Activated T-helper 1 cell treated with anti-CD3 and anti-CD28 coated beads, Interleukin-2, amount 50 U/mL, for 16 hours (primary cell): ENCODE results near the gene MTMR2.

Source experiments
- DNase-seq, 2 donors: peaks; one replicate each; pipeline ENCODE4 v3.0.0-alpha.2; 2020; ENCODE audit warnings: low read depth in 1 of 2, low spot score in 1 of 2

The MTMR2 gene

DNA sequence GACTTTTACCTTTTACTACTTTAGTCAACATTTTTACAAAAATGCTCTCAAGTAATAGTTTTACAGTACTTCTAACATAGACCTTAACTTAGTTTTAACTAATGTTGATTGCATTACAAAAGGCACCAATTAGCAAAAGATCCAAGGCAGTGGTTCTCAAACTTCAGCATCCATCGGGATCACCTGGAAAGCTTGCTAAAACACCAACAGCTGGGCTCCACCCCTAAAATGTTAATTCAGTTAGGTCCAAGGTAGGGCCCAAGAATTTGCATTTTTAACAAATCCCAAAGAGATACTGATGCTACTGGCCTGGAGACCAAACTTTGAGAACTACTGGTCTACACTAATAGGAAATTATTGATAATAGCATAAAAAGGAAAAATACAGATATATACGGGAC is 5.9 kb downstream of the MTMR2 start:
- DNase-seq = no peak

DNA sequence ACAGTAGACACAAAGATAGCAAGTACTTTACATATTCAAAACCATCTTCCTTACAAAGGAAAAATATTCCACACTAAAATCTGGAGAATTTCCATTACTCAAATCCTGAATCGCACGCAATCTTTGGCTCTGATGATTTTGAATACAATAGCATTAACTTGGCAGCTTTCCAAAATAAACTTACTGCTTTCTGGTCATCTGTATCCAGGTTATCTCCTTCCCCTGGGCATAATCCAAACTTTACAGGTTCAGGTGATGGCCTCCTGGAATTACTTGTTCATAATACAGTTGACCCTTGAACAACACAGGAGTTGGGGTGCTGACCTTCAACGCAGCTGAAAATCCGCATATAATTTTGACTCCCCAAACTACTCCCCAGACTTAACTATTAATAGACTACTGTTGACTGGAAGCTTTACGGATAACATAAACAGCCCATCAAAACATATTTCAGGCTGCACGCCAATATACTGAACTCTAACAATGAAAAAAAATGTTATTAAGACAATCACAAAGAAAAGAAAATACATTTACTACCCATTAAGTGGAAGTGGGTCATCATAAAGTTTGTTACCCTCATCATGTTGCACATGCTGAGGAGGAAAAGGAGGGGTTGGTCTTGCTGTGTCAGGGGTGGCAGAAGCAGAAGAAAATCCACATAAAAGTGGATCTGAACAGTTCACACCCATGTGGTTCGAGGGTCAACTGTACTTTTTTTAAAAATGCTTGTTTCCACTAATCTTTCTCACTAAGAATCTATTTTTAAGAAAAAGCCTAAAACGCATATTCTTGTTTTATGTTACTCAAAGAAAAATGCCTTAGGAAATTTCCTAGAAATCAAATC is 6.5 kb downstream of the MTMR2 start:
- DNase-seq = no peak

DNA sequence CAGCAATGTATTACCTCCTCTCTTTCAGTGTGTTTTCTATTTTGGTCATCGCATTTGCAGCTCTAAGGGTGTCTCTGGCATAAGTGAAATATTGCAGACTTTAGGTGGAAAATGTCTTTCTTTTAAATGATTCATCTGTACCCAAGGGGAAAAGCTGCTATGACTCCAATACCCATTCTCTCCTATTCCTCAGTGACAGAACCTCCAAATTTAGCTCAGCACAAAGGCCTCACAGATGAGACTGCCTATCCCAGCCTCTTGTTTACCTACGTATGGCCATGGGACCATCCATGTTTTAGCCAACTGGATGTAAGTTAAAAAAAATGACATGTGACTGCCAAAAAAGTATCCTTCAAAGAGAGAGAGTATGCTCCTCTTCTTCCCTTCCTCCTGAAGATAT is 7.9 kb downstream of the MTMR2 start:
- no peak for DNase-seq

DNA sequence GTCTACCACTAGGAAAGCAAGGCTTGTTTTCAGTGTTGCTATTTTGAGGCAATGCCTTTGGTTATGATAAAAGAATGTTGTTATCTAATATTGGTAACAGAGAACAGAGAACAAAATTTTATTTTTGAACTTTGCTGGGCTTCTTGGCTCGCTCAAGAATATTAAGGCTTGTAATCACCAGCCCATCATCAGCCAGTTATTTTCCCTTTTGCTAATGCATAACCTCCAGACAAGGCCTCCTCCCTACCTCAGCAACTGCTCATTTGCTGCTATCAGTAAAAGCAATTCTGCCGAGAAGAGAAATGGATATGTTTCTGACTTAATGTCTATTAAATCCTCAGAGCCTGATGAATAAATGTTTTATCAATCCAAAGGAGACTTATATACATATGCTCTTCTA is 8.9 kb downstream of the MTMR2 start:
- no peak for DNase-seq

DNA sequence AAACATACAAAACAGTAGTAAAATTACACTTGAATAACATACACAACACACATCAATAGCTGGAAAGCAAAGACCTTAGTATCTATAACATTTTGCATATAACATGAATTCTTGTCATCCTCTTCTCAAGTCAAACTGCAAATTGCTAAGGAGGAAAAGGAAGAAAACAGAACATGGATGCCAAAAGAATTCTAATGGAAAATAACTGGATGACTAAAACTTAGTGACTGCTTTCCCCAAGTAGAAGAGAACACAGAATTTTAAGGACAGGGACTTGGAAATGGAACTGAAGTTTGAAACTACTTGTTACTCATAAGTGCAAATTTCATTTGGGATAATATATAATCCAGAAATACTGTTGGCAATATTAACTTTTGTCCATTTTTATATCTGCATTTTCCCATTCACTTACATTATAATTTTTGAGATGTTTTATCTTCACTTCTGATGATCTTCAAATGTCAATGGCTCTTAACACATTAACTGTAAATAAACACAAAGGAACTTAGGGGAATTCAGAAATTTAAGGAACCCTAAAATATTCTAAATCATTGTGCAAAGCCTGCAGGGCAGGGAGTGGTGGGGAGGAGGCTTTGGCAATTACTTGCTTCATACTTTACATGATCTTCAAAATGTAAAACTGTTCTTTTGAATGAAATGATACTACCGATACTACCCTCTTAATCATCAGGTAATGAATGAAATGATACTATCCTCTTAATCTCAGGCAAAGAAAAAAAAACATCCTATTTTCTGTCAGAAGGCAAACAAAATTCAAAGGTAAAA is 9.9 kb downstream of the MTMR2 start:
- no peak for DNase-seq

DNA sequence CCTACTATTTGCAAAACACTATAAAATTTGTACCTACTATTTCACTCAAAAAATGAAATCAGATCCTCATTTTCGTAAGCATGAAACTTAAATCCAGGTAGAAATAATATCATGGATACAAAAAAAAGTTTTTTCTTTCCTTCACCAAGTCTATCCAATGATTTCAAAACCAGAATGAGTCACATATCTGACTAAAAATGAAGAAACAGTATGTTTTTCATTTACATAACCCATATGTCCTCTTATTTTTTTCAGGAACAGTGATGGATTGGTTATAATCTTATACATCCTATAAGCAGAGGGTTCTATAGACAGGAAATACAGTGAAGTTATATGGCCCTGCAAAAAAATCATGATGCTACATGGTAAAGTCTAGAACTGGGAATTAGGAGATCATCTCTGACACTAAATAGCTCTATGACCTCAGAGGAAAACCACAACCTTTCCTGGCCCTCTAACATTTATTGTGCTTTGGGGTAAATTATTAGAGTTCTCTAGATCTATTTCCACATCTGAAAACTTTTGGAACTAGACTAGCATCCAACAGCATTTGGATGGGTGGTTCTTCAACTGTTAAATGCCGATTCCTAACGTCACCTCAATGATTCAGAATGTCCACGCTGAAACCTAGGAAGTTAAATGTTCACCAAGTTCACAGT is 10.9 kb downstream of the MTMR2 start:
- no peak for DNase-seq

DNA sequence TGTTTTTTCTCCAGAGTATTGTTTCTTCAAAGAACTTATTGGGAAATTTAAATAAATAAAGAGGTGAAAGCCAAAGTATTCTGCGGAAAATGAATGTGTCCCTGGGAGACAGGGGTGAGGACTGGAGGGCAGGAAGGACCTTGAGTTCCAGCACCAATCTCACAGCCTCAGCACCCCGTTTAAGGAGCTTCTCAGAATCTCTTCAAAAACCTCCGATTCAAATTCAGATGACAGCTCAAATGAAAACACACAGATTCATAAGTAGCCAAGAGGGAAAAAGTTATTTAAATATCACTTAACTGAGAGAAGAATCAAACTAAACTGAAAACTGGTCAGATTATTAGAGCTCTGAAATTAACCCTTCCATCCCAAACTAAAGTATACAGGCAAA is 12.5 kb downstream of the MTMR2 start:
- DNase-seq = no peak

DNA sequence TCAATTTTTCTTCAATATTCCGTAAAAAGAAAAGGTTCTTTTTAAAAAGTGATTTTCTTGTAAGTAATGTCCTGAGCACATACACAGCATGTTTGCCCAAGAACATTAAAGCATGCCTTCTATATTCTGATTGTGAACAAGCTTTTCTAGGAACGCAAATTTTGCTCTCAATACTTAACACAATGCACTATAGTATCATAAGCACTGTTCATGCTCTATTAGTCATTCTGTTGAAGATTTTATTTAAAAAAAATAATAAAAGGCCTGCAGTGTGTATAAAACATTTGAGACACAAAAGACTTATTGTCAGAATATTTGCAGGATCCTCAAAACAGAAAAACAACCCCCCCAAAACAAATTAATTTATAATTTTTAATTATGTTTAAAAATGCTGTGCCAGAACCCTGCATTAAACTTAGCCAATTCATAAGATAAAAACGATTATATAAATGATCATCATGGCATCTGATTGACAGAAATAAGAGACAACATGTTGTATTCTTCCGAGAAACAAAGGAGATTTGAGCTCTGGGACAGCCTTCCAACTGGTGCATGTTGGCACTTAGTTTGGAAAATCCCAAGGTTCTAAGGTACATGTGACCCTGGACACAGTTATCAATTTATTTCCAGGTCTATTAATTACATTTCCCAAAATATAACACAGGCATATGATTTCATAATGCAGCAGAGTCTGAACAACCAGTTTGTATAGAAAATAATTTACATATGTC is 13.1 kb downstream of the MTMR2 start:
- DNase-seq = no peak

DNA sequence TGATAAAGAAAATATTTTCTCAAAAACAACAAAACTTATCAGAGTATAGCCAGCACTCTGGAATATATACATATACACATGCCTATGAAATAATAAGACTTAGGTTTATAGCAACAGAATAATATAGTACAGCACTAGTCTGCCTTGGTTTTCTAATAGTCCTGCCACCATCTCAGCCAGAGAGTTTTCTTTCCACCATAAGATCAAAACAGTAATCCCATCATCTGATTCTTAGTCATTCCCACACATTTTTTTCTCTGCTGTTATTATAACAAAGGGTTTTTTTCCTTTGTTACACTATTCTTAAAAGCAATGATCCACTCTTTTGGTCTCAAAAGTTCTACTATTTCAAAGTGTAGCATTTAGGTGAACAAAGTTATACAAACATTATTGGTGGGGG is 15.1 kb downstream of the MTMR2 start:
- no peak for DNase-seq

DNA sequence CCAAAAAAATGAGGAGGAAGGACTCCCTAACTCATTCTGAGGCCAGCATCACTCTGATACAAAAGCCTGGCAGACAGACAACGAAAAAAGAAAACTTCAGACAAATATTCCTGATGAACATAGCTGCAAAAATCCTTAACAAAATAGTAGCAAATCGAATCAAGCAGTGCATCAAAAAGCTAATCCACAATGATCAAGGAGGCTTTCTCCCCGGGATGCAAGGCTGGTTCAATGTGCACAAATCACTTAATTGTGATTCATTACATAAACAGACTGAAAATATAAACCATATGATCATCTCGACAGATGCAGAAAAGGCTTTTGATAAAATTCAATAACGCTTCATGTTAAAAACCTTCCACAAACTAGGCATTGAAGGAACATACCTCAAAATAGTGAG is 16.4 kb downstream of the MTMR2 start:
- DNase-seq = no peak

DNA sequence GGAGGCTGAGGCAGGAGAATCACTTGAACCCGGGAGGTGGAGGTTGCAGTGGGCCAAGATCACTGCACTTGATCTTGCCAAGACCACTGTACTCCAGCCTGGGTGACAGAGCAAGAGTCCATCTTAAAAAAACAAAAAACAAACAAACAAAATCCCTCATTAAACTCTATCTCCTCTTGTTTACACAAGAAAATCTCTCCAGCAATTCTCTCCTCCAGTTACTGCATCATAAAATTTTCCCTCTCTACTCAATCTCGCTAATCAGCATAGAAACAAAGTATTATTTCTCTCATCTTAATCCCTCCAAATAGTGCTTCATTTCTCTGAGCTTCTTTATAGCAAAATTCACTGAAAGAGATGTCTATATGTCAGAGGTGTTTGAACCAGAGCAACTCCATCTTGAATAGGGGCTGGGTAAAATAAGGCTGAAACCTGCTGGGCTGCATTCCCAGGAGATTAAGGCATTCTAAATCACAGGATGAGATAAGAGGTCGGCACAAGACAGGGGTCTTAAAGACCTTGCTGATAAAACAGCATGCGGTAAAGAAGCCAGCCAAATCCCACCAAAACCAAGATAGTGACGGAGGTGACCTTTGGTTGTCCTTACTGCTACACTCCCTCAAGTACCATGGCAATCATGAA is 19.8 kb downstream of the MTMR2 start:
- DNase-seq = no peak

DNA sequence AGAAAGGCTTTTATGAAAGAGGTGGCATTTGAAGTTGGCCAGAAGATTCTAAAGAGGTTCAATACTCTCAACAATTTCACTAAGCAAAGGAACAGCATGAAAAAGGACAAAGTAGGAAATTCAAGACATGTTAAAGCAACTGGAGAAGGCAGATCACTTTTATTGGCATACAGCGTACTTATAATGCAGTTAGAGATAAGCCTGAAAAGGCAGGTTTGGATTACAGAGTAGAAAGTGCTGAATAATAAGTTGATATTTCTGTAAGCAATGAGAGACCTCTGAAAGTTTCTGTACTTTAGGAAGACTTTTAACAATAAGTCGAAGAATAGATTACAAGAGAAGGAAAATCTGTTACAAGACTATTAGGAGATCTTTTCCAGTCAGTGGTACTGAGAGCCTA is 25.1 kb downstream of the MTMR2 start:
- DNase-seq = no peak

DNA sequence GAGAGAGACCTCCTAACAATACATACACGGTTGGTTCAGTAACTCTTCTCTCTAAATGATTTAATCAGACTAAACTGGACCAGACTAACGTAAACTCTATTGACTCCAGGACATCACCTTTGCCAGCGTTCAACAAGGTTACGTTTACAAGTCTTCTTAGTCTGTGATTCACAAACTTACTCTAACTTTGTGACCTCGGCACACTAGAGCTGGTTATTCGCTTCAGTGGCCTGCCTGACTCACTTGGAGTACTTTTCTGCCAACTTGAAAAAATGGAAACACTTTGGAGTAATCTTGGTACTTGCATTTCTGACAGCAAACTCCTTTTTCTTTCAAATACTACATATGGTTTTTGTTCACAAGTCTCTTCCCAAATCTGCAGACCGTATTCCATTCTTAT is 26.2 kb downstream of the MTMR2 start:
- no peak for DNase-seq

DNA sequence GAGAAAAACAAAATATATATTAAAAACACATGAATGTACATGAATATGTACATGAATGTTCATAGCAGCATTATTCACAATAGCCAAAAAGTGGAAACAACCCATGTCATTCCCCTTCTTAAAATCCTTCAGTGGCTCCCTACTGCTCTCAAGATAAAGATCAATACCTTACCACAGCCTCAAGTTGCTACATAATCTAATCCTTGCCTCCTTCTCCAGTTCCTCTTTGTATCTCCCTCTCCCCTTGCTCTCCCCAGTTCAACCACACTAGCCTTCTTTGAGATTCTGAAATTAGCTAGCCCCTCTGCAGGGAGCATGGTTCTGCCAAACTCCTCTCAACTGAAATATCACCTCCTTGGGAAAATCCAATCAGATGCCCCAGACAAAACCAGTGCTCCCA is 28.1 kb downstream of the MTMR2 start:
- no peak for DNase-seq

DNA sequence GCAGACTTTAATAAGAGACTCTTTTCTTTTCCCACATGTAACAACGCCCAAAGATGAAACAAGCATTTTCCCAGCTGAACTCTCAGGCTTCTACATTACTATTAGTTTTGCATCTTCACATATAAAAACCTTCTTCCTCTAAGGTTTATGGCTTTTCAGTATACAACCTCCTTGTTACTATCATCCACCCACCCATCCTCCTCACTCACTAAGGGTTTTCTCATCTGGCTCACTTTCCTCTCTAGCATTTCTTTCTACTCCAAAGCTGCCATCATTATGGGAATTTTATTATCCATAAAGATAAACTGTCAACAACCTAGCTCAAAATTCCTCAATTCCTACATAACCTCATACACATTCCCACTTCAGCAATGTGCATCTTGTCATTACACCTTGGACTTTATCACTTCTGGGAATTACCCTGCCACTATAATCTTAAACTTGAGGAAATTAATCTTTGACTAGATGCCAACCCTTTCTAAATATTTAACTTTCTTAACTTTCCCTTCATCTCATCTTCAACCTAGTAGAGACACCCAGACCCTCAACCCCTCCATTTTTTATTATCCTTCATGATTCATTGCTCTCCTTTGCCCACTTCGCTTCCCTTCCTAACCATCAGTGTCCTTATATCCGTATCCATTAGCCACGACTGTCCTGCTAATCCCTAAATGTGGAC is 30.9 kb downstream of the MTMR2 start:
- no peak for DNase-seq

DNA sequence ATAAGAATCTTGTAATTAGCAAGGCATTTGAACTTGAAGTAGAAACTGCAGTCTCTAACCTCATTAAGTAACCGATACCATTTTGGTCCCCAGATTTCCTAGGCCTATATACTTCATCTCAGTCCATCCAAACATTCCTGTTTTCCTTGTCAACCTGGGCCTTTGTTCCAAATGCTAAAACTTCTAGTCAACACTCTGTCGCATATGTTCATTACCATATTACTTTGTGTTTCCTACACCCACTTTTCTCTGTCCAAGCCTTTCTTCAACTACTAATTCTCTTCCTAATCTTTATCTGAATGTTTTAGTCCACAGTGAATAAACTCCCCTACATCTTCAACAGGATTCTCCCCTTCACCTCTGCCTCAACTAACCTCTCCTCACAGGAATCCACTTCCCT is 31.4 kb downstream of the MTMR2 start:
- DNase-seq = no peak

DNA sequence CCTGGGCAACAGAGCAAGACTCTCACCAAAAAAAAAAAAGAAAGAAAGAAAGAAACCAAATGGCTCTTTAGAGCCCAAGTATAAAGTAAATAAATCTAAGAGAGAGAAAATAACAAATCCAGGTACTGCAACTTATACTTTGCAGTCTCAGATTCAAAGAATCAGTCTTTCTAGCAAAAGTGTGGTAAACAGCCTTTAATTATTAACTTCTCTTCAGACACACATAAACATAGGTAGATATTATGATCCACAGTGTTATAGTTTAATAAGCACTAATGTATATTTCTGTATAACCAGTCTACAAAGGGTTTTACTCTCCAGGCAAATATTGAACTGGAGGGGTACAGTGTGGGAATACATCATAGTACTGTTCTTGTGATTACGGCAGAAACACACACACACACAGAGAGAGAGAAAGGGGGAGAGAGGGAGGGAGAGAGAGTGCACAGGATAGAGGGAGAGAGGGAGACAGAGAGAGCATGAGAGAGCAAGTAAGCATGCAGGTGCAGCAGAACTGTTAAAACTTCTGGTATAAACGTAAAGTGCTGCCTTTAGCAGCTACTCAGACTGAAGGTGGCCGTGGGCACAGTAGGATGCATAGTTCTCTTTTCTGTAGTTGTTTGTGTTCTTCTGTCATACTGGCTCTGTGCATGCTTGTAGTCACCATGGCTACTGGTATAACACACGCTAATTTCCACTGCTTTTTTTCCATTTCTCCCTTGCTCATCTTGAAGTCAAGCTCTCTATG is 32.3 kb downstream of the MTMR2 start:
- DNase-seq = no peak

DNA sequence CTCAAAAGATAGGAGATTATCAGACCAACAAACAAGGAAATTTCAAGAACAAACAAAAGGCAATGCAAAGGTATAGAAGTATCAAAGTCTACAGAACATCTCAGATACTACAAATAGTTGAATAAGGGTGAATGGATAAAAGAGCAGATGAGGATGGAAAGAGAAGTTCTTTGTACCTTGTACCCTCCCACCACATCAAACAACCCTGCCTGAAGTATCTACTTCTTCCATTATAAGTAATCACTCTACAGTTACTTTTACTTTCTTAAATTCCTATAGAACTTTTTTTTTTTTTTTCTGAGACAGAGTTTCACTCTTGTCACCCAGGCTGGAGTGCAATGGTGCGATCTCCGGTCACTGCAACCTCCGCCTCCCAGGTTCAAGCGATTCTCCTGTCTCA is 35.1 kb downstream of the MTMR2 start:
- DNase-seq = no peak

DNA sequence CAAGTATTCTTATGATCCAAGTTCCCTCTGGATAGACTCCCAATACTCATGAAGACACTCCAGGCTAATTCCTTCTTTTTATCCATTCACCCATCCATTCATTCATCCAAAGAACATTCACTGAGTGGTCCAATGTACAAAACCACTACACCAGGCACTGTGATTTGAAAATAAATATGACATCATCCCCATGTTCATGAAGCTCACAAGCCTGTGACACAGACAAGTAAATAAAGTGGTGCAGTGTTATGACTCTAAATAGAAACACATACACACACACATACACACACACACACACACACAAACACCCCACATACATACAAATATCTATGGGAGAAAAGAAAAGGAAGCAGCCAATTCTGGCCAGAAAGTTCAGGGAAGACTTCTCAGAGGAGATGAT is 35.5 kb downstream of the MTMR2 start:
- no peak for DNase-seq

DNA sequence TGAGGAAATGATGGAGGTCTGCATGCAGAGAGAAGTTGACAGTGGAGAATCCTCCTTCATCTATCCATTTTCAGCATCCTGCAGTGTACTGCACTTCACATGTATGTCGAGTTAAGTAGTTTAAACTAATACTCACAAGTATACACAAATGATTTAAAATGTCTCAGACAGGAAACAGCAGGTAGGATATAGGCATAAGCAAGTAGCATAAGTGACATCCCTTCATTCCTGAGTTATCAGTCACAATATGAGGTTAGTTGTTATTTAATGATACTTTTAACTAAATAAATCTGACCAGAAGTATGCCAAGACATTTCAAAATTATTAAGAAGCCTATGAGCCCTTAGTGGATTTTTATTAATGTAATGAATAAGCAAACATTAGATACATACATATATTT is 37.4 kb downstream of the MTMR2 start:
- no peak for DNase-seq
